ENCODE data around the gene DBH.

The DBH gene

DNA sequence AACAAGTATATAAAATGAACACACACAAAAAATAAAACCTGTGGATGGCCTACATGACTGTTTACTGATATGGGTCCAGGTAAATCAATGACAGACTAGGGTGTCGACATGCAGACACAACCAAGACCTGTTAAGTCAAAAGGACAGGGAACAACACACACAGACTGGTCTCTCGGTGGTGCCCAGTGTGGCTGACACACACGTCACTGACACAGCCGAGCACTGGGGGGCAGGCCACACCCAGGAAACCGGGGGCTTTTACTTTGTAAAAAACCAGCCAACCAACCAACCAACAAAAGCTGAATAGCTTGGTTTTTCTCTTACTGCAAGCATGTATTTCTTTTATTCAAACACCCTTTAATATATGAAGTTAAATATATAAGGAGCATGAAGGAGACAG is 31.9 kb upstream of the DBH start:
- DNase-seq (ENCODE audit: low spot score) = no peak

DNA sequence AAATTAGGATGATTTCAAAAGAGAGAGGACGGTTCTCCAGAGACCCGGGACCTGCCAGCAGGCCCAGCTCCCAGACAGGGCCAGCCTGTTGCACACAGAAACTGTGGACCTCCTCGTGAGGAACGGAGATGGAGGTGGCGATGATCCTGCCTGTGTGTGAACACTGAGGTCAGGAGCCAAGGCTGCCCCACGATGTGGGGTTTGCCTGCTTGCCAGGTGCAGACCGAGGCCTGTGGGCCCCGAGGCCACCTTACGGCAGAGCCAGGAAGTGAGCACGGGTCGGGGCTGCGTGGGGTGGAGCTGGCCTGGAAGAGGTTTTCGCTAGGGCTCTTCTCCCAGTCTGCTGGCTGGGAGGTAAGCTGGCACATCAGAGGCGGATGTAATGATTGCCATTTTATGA is 31.3 kb upstream of the DBH start:
- DNase-seq (ENCODE audit: low spot score) = no peak

DNA sequence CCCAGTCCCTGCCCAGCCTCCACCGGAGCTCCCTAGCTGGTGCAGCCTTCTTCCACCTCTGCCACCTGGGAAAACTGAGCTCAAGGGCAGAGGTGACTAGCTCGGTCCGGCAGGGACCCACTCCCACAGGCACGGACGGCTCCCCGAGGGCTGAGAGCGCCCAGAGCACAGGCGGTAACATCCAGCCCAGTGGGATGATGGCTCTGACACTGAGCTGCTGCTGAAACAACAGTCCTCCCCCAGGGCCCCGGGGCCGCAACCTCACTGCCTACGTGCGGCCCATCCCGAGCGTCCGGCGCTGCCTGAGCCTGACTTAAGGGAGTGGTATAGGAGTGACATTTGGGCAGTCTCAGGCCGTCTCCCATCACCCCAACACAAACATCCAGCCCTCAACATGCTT is 30.7 kb upstream of the DBH start:
- DNase-seq (ENCODE audit: low spot score) = no peak

DNA sequence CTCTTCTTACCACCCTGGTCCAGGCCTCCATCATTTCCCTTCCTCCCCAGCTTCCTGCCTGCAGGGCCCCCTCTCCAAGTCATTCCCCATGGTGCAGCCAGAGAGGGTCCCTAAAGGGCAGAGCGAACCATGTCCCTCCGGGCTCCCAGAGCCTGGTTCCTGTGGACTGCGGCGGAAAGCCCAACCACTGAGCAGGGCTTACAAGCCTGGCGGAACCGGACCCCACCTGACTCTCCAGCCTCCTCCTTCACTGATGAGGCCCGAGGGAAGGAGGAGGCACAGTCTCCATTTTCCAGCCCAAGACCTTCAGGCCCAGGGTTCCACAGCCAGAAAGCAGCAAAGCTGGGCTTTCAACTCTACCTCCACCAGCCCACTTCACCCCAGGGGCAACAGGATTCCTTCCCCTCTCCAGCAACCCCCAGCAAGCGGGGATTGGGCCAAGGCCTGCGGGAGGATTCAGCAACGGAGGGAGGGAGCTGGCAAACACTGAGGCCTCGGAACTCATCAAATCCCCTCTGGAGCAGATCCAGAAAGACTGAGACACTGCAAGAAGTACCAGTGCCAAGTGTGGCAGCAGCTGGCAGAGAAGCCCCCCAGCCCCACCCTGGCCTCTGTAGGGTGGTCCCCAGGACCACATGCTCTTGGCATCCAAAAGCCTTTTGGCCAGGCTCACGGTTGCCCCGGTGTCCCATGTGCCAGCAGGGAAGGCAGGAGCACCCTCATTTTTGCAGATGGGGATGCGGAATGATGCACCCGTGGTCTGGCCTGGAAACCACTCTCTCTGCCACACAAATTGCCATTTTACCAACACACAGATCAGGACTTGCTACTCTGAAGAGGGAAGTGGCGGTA is 30.1 kb upstream of the DBH start:
- no peak for DNase-seq (ENCODE audit: low spot score)

DNA sequence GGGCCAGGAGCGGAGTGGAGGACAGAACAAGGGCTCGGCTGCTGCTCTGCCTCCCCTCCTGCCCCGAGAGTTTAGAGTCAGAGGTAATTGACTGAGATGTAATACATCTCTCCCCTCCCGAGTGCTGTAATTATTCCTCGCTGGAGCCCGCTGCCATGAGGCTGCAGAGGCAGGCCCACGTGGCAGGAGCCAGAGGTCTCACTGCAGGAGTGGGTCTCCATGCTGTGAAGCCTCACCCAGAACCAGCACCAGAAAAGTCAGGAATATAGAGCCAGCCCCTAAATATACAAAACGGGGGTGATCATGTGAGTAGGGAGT is 29.5 kb upstream of the DBH start:
- no peak for DNase-seq (ENCODE audit: low spot score)

DNA sequence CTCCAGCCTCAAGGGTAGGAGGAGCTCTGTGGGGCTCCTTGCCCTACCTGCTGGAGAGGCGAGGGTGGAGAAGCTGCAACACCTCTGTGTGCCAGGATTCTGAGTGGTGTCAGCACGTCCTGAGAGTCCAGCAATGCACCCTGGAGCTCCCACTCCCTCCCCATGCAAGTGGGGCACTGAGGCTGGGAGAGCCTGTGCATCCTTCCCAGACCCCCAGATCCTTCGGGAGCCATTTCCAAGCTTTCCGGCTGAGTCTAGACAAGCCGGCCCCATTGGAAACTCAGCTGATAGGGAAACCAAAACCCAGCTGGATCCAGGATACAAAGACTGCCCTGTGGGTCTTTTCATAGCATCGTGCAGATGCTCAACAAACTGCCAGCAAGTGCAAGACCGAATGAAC is 28.8 kb upstream of the DBH start:
- no peak for DNase-seq (ENCODE audit: low spot score)

DNA sequence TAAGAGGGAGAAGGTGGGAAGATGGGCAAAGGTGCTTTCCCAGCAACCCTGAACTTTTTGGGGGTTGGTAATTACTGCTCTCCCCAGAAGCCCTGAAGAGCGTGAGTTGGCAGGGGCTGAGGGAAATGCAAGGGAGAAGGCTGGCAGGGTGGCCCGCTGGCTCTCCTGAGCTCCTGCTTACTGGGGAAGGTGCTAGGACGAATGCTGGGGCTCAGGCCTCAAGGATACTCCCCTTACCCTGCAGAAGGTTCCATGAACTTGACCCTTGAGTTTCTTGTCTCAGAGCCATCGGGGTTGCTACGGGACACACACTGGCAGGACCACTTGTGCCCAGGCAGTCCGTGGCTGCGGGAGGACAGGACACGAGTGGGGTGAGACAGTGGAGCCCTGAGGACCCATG is 28.2 kb upstream of the DBH start:
- no peak for DNase-seq (ENCODE audit: low spot score)

DNA sequence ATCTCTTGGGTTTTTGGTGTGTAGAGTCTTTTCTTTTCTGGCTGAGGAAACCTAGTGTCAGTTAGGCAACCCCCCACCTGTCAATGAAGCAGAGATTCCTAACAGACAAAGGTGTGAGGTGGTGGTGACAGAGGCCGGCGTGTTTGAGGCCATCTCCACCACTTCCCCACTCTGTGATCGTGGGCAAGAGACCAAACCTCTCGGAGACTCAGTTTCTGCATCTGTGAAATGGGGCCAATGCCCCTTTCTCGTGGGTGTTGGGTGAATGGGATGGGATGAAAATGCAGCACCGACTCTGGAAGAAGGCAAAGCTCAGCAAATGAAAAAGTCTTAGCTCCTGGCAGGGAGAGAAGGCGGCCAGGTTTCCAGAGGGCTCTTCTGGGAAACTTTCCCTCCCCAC is 27.8 kb upstream of the DBH start:
- DNase-seq (ENCODE audit: low spot score) = no peak

DNA sequence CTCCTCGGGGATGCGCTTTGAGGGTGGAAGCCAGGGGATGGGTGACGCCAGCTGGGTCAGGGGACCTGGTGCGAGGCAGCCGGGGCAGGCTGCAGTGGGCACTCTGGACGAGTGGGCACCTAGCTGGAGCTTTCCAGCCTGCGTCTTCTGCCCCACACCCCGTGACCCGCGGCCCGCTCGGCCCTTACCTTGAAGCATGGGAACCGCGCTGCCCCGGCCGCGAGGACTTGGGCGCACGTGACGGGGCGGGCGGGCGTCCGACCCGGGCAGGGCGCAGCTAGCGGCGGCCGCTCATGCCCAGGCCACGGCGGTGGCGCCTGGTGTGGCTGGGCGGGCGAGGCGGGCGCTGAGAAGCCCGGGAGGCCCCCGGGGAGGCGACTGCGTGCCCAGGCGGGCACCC is 27.3 kb upstream of the DBH start:
- DNase-seq (ENCODE audit: low spot score) = no peak

DNA sequence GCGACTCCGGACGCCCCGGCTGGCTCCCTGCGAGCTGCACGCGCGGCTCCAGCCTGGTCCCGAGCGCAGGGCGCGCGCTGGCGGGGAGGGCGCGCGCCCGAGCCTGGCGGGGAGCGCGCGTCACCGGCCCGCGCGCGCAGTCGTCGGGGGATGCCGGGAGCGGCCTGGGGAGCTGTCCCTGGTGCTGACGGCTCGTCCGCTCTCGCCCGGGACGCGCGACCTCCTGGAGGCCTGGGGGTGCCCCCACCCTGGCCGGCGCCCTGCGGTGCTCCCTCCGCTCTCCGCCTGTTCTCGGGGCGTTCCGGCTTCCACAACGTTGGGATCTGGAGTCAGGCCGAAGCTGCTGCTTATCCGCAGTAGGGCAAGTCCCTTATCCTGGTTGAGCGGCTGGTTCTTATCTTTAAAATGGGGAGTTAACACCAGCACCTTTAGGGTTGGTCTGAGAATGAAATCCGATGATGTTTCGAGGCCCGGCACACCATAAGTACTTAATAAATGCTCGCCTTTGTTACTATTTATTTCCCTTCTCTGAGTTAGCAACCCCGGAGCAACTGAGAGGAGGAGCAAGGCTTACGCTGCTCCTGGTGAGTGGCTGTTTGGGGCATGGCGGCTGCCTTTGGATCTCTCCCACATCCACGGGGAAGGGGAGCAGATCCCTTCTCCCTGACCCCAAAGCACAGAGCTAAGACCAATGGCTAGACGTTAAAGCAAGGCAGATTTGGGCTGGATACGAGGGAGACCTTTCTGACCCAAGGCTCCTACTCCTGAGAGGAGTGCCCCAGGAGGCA is 26.7 kb upstream of the DBH start, which contains the start of gene FAM163B:
FAM163B (minus strand) TSS at position 79 of the 788 bp plus-strand sequence. CDS start 29,166 bp downstream, outside the sequence.
- DNase-seq (ENCODE audit: low spot score) = no peak

DNA sequence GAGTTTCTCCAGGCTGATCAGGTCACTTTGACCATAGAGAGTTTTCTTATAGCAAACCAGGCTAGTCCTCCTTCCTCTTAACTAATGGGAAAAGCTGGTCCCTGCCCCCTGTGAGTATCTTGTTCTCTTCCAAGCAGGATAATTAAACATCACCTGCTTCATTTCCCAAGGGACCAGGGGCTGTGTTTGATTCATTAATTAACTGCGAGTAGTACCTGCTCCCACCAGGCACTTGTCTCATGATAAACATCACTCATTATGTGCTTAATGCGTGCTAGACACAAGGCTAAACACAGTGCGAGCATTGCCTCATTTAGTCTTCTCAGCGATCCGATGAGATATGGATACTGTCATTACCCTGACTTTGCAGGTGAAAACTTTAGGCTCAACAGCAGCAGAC is 25.3 kb upstream of the DBH start:
- no peak for DNase-seq (ENCODE audit: low spot score)

DNA sequence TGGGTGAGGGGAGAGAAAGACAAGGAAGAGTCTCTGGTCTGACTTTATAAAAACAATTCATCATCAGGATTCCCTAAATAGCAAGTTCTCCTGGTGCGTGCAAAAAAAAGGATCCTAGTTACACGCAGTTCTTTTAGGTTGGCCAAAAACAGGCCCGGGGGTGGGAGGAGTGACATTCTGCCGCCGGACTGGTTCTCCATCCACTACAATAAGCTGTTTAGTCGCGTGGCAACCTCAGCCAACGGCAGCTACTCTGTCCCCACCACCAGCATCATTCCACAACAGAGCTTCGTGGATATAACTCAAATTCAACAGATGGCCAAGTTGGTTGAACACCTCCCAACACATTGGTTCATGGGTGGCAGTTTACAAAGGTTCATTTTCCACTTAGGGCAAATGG is 24.1 kb upstream of the DBH start:
- no peak for DNase-seq (ENCODE audit: low spot score)

DNA sequence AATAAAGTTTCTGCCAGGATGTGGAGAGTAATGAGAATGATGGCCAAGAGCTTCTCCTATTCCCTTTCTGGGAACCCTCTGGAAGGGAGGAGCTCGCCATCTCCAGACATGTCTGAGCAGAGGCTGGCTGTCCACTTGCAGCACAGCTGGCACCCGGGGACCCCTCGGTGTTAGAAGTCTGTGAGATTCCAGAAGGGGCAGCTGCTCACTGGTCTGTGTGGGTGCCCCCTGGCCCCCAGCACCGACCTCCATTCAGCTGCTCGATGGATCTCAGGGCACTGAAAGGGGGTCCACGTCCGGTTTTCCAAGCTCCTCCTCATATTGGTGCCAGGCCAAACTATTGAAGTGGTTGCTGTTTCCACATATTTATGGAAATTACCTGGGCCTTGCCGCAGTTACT is 23.3 kb upstream of the DBH start:
- no peak for DNase-seq (ENCODE audit: low spot score)

DNA sequence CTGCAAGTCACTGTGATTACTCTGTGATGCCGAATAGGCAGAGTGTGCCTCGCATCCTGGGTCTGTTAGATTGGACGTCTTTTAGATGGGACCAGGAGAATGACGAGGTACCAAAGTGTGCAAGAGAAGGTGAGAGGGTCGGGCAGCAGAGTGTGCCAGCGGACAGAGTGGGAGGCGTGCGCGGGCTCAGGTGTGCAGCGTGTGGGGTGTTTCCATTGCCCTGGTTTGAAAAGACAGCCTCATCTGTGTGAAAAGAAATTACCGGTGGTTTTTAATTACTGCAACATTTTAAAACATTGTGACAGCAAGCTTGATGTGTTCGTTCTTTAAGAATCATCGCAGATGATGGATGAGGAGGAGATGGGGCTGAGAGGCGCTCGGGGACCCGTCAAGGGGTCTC is 22.7 kb upstream of the DBH start:
- DNase-seq (ENCODE audit: low spot score) = no peak

DNA sequence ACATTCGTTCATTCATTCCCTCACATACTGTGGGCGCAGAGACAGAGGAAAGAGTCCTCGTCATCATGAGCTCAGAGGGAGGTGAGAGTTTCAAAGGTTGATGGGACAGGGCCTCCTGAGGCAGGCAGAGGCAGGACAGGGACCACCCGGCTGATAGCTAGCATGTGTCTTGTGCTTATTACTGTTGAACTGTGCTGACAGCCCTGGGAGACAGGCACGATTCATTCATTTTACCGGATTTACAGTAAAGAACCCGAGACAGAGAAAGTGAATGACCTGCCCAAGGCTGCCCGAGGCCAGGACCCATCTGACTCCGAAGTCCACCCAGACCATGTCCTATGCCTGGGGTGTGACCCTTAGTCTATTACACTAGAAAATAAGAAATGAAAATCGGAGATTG is 22.1 kb upstream of the DBH start:
- DNase-seq (ENCODE audit: low spot score) = no peak

DNA sequence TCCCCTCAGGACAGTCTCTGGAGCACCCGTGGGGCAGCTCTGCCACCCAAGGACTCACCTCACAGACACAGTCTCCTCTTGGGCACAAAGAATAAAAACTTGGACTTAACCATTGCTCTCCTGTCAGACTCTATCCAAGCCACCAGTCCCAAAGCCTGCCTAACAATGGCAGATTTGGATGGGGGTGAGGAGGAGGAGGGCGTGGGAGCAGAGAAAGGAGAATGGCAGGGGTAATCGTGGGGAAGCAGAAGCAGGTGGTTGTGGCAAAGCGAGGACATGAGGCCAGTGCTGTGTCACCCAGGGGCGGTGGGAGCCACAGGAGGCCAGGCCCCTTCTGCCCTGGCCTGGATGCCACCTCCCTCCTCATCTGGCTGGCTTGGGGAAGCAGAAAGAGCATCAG is 21.5 kb upstream of the DBH start:
- no peak for DNase-seq (ENCODE audit: low spot score)

DNA sequence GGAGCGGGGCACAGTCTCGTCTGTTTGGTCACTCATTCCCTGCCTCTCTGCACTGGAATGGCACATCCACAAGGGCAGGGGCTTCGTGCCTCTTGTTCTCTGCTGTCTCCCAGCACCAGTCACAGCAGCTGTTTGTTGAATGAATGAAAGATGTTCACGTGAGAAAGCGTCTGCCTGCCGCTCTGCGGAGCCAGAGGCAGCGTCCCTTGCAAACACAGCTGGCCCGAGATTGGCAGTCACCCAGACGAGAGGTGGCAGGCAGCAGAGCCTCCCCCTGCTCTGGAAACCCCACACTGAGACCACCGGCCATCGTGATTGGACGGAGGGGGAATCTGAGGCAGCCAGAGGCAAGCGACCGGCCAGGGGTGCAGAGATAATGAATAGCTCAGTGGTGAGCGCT is 21.0 kb upstream of the DBH start:
- DNase-seq (ENCODE audit: low spot score) = no peak

DNA sequence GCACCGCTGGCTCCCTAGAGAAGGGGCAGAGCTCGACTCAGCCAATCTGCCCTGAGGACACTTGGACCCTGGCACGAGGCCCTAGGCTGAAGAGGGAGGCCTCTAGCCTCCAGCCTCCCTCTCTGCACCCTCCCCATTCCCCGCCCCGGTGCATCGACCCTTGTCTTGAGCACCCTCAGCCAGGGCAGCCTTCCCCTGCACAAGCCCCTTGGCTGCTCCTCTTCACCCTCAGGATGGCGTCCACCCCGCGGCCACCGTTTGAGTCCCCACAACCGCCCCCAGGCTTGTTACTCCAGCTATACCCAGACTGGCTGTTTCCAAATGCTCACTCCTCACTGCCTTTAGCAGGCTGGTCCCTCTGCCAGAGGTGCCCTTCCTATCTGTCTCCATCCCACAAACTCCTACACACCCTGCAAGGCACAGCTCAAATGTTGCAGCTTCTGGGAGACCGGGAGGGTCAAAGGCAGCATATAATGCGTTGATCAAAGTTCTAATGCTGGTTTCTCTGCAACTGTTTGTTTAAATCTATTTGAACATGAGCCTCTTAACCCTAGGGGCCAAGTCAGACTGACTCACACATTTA is 20.5 kb upstream of the DBH start:
- DNase-seq (ENCODE audit: low spot score) = no peak

DNA sequence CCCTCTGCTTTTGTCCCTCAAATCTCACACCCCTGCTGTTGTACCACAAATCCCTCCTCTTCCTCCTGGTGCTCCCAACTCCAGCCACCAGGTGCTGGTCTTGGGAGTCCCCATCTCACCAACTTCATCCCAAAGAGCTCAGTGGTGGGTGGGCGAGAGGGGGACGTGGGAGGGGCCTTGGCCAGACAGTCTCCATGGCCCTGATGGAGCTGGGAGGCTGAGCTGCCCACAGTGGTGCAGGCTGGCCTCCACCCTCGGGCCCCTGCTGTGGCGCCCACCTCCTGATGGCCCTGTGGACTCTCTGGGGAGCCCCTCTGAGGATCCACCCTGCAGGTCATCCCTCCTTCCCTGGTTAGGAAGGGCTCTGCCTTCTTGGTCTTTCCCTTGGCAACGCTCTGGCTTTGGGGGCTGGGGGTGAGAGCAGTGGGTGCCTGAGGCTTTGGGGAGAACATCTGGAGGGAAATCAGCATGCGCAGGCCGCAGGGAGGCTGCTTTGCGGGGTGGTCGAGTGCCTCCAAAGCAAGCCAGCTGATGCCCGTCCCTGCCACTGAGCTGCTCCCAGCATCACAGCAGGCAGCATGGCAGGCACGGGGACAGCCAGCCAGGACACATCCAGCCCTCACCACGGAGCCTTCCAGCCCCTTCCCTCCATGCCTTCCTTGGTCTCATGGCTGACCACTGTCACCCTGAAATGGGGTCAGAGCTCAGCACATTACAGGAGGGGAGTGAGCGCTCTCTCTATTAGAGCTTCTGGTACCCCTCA is 19.3 kb upstream of the DBH start:
- DNase-seq (ENCODE audit: low spot score) = no peak

DNA sequence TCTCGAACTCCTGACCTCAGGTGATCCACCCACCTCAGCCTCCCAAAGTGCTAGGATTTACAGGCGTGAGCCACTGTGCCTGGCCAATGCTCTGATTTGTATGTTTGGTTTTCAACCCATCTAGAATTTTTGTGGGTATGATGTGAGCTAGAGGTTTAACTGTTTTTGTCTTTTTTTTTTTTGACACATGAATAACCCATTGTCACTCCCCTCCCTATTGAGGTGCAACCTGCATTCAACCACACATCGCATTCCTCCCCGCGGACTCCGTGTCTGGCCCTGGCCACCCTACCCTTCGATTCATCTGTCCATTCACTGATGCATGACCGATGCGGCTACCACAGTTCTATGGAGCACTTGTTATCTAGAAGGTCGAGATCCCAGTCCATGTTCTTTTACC is 17.4 kb upstream of the DBH start:
- no peak for DNase-seq (ENCODE audit: low spot score)

DNA sequence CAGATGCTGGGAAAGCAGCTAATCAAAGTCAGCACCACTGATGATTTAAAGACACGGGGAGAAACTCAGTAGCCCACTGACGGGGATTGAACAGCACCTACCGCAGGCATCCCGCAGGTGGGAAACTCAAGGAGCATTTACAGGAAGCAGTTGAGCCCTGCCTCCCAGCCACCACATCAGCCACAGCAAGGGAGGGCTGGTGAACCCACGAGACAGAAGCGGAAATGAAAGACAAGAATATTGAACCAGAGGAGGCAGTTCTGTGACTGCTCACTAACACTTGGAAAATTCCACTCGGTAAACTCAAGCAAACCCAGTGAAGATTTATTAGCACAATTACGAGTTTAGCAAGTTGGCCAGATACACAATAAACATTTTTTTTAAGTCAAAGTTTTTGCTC is 16.4 kb upstream of the DBH start:
- DNase-seq (ENCODE audit: low spot score) = peak; percentile 67

DNA sequence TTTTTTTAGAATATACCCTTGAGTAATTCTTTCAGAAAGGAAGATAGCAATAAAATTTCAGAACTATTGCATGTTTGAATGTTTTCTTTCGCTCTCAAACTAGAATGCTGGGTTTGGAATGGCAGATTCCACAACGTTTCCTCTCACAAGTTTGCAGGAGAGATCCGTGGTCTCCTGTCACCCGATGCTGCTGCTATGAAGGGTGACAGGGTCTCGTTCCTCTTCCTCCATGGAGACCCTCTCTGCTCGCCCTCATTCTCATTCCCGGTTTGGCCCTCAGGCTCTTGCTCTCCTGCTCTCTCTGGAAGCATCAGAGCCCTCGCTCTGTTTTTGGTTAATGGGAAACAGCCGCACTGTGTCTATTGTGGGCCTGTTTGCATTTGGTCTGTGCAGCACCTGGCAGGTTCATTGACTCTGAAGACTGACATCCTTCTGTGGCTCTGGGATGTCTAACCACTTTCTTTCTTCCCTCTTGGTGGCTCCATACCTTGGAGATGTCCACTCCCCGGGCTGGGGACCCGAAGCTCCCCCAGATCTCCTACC is 14.4 kb upstream of the DBH start:
- DNase-seq (ENCODE audit: low spot score) = no peak
